ENCODE results near the gene MACROD2.

DNA sequence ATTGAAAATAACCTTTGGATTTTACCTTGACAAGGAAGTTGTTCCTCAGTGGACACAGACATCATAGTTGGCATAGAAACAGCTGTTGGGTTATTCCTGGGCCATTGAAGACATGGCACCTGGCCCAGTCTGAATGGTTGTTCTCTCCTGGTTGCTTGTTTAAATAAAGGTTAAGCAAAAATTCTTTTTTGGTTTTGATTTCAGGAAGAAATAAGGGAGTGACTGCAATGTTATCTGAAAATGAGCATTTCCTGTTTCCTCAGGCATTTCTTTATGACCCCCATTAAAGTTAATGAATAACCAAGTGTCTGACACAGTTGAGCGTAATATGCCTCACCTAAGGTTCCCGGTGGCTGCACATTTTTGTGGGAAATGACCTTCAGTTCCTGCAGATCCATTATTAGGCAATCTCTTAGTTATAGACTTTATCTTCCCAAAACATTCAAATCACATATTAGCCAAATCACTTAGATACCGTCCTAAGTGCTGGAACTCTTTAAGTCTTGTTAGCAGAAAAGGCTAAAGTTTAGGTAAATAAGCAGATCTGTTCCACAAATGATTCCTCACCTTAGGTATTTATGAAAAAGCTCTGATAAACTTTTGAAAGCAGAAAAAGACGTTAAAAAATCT, 990.8 kb downstream of the MACROD2 start:
- TF ChIP-seq, protein P1, sequence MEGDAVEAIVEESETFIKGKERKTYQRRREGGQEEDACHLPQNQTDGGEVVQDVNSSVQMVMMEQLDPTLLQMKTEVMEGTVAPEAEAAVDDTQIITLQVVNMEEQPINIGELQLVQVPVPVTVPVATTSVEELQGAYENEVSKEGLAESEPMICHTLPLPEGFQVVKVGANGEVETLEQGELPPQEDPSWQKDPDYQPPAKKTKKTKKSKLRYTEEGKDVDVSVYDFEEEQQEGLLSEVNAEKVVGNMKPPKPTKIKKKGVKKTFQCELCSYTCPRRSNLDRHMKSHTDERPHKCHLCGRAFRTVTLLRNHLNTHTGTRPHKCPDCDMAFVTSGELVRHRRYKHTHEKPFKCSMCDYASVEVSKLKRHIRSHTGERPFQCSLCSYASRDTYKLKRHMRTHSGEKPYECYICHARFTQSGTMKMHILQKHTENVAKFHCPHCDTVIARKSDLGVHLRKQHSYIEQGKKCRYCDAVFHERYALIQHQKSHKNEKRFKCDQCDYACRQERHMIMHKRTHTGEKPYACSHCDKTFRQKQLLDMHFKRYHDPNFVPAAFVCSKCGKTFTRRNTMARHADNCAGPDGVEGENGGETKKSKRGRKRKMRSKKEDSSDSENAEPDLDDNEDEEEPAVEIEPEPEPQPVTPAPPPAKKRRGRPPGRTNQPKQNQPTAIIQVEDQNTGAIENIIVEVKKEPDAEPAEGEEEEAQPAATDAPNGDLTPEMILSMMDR (IDR thresholded peaks at IDR 0.05), result no peak
- no peak for TF ChIP-seq ZFX (IDR thresholded peaks at IDR 0.05; ENCODE audit: borderline replicate concordance)
